NCI-H2081 treated with DMSO at 0.1 percent for 48 hours (cell line): Measurements from ENCODE around the gene NHLRC4.
"Not testable (repeated sequence)": the region's sequence is repeated elsewhere in the genome, so short reads cannot be mapped to it uniquely, and the experiment has no call there.

Source experiments
- DNase-seq: peaks from one replicate; lab custom pipeline; 2025; lab: John Stamatoyannopoulos, UW

Gene NHLRC4

GRCh38 chr16:597655-598054 lies 30.9 kb downstream of the NHLRC4 start:
- not testable (repeated sequence) for DNase-seq

GRCh38 chr16:598823-599739 lies 32.3 kb downstream of the NHLRC4 start:
- DNase-seq, result no peak

GRCh38 chr16:600781-601180 lies 34.0 kb downstream of the NHLRC4 start:
- DNase-seq, result no peak

GRCh38 chr16:603933-604332 lies 37.1 kb downstream of the NHLRC4 start:
- no peak for DNase-seq

- DNase-seq, result no peak
Observed at GRCh38 chr16:606656-607307, 40.0 kb downstream of the NHLRC4 start.

- DNase-seq, result no peak
Observed at GRCh38 chr16:608019-608418, 41.2 kb downstream of the NHLRC4 start.

- no peak for DNase-seq
Observed at GRCh38 chr16:609316-609715, 42.5 kb downstream of the NHLRC4 start.

GRCh38 chr16:609984-610383 lies 43.2 kb downstream of the NHLRC4 start:
- DNase-seq, result no peak

GRCh38 chr16:610513-611381 lies 43.9 kb downstream of the NHLRC4 start:
- DNase-seq, result no peak

GRCh38 chr16:615122-615521 lies 48.3 kb downstream of the NHLRC4 start:
- DNase-seq, result no peak

GRCh38 chr16:616733-617586 lies 50.2 kb downstream of the NHLRC4 start:
- no peak for DNase-seq

GRCh38 chr16:617855-618254 lies 51.0 kb downstream of the NHLRC4 start:
- DNase-seq, result no peak
